Pulmonary artery endothelial cell (primary cell): ENCODE measurements around the gene GALR1. TPM values are rescaled to one million over a fixed set of nuclear protein-coding genes. Genes with fewer than 3 reads are reported as not detected.

Experiments used
- DNase-seq: peaks from one replicate; pipeline ENCODE4 v3.0.0-alpha.2; 2011; ENCODE audit warnings: low read depth, low spot score
- total RNA-seq: library from RNA; depleted of rRNA; stranded (reverse); fragments of >200 nt; gene quantifications from 2 replicates; pipeline ENCODE4 v1.2.3, GENCODE V29; 2014

The GALR1 gene
- total RNA-seq, 1 donor from 2014 or later, result not detected

GRCh38 chr18:77320971-77321559, 71.4 kb downstream of the GALR1 start:
- no peak for DNase-seq

GRCh38 chr18:77321823-77322805, 72.5 kb downstream of the GALR1 start:
- no peak for DNase-seq

GRCh38 chr18:77323640-77324299, 74.1 kb downstream of the GALR1 start:
- no peak for DNase-seq

Other genes with a start within 250 kb of the GALR1 start
- gene MBP, start 117.1 kb upstream of the GALR1 start, total RNA-seq, result 0.53 TPM in 2 replicates